ENCODE data around the gene APOB. TPM values are rescaled to one million over a fixed set of nuclear protein-coding genes. Genes with fewer than 3 reads are reported as not detected.

APOB gene
- total RNA-seq, 1 donor: under 0.01 TPM

GRCh38 chr2:21020668-21021288 is 23.1 kb downstream of the APOB start:
- DNase-seq (ENCODE audit: low read depth in 2 of 3, low spot score in 2 of 3): no peak

- DNase-seq (ENCODE audit: low read depth in 2 of 3, low spot score in 2 of 3): no peak
Measured at GRCh38 chr2:21020031-21020667, 23.7 kb downstream of the APOB start.

GRCh38 chr2:21019678-21020021 is 24.2 kb downstream of the APOB start:
- DNase-seq (ENCODE audit: low read depth in 2 of 3, low spot score in 2 of 3): no peak

GRCh38 chr2:21019000-21019677 is 24.7 kb downstream of the APOB start:
- DNase-seq (ENCODE audit: low read depth in 2 of 3, low spot score in 2 of 3): no peak

GRCh38 chr2:21018290-21018689 is 25.6 kb downstream of the APOB start:
- no peak for DNase-seq (ENCODE audit: low read depth in 2 of 3, low spot score in 2 of 3)

GRCh38 chr2:21017748-21018276 is 26.1 kb downstream of the APOB start:
- DNase-seq (ENCODE audit: low read depth in 2 of 3, low spot score in 2 of 3): no peak

- no peak for DNase-seq (ENCODE audit: low read depth in 2 of 3, low spot score in 2 of 3)
Measured at GRCh38 chr2:21015281-21015645, 28.6 kb downstream of the APOB start.

- DNase-seq (ENCODE audit: low read depth in 2 of 3, low spot score in 2 of 3): no peak
Measured at GRCh38 chr2:21014364-21015280, 29.3 kb downstream of the APOB start.

- DNase-seq (ENCODE audit: low read depth in 2 of 3, low spot score in 2 of 3): no peak
Measured at GRCh38 chr2:21013043-21013816, 30.6 kb downstream of the APOB start.

- no peak for DNase-seq (ENCODE audit: low read depth in 2 of 3, low spot score in 2 of 3)
Measured at GRCh38 chr2:21012557-21012937, 31.3 kb downstream of the APOB start.

GRCh38 chr2:21011876-21012556 is 31.9 kb downstream of the APOB start:
- DNase-seq (ENCODE audit: low read depth in 2 of 3, low spot score in 2 of 3): no peak

- no peak for DNase-seq (ENCODE audit: low read depth in 2 of 3, low spot score in 2 of 3)
Measured at GRCh38 chr2:21011453-21011852, 32.4 kb downstream of the APOB start.

GRCh38 chr2:21010813-21011439 is 32.9 kb downstream of the APOB start:
- no peak for DNase-seq (ENCODE audit: low read depth in 2 of 3, low spot score in 2 of 3)

GRCh38 chr2:21009662-21010225 is 34.1 kb downstream of the APOB start:
- no peak for DNase-seq (ENCODE audit: low read depth in 2 of 3, low spot score in 2 of 3)

- DNase-seq (ENCODE audit: low read depth in 2 of 3, low spot score in 2 of 3): no peak
Measured at GRCh38 chr2:21008790-21009661, 34.8 kb downstream of the APOB start.

- no peak for DNase-seq (ENCODE audit: low read depth in 2 of 3, low spot score in 2 of 3)
Measured at GRCh38 chr2:21008014-21008789, 35.7 kb downstream of the APOB start.

All from hematopoietic multipotent progenitor cell (in vitro differentiated cells).